ENCODE measurements around the gene ADTRP.
A peak's percentile ranks its signal among the peaks of the same experiment; 100 is the strongest.

The ADTRP gene

DNA sequence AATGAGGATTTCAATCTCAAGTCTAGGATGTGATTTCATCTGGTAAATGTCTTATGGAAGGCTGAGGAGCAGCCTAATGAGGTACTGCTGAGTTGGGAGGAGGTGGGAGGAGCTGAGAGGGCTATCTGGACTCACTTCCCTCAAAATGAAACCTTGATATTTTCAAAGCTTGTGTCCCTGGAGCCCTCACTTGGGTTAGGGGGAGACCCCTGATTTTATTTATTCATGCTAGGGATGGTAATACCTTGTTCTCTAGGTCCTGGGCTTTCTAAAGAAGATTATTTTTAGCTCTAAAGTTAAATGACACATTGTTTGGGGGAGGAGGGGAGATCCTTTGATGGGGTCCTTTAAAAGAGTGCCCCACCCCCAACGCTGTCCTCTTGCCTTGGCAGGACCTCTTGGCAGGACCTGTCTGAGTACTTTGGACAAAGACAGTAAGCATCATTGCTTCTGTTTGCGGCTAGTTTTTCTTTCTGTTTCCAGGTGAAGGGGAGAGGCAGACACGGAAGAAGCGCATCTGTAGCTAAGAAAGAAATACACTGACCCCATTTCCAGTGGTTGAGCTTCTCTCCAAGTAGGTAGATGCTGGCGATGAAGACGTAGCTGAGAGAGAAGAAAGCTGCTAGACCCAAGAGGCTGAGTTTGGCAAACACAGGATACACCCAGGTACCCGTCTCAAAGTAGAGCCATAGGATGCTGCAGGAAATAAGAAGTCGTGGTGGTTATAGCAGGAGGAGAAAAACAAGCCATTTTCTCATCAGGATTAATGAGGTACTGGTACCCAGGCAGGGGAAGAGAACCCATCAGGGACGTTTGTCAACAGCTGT lies 55.6 kb downstream of the ADTRP start:
- no peak for DNase-seq

GRCh38 chr6:11722220-11722619 lies 56.4 kb downstream of the ADTRP start:
- DNase-seq = peak; percentile 35

GRCh38 chr6:11718463-11718862 lies 60.1 kb downstream of the ADTRP start:
- DNase-seq = no peak

- no peak for DNase-seq
Observed at GRCh38 chr6:11718031-11718430, 60.6 kb downstream of the ADTRP start.

DNA sequence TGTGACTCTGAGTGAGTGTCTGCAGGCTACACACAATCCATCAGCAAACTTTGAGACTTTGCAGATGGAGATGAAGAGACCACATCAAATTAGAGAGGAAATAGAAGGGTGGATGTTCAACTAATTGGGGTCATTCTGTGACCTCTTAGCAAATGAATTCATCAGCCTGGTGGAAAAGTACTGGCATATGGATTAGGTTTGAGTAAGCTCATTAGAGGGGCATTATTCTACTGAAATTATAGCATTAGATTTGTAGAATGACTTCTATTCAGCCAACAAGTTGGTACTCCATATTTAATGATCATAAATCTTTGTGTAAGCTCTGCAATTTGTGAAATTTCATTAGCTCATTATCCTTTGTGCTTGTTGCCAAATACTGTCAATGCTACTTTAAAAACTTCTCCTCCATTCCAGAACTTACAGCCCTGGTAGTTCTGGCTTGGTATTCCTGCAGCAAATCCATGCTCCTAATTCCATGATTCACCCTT lies 63.8 kb downstream of the ADTRP start:
- DNase-seq = no peak

DNA sequence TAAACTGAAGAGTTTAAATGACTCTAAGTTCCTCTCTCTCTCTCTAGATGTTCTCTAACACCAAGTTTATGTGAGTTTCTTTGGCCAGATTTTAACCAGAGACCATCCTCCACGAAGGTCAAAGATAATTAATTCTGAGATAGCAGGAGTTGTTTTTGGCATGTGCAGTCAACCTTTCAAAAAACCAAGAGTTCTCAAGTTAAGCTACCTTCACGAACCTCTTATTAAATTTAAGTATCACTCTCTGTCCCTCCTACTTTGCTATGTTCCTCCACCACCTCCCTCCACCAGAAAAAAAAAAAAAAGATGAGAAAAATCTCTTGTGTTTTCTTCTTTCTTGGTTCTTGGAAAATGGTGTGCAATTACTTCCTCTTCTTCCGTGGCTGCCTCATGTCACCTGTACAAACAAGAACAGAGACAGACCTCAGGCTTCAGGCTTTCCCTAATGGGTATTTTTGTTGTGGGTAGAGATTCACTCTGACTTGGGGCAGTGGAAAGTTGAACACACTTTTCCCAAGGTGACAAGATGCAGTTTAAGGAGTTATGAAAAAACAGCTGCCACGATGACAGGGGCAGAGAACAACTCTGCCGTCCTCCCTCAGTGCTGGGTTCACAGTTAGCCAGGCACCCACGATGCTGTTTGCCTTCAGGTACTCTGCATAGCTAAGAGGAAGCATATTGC lies 64.3 kb downstream of the ADTRP start:
- DNase-seq = peak; percentile 58

GRCh38 chr6:11712760-11713159 lies 65.8 kb downstream of the ADTRP start:
- no peak for DNase-seq

DNA sequence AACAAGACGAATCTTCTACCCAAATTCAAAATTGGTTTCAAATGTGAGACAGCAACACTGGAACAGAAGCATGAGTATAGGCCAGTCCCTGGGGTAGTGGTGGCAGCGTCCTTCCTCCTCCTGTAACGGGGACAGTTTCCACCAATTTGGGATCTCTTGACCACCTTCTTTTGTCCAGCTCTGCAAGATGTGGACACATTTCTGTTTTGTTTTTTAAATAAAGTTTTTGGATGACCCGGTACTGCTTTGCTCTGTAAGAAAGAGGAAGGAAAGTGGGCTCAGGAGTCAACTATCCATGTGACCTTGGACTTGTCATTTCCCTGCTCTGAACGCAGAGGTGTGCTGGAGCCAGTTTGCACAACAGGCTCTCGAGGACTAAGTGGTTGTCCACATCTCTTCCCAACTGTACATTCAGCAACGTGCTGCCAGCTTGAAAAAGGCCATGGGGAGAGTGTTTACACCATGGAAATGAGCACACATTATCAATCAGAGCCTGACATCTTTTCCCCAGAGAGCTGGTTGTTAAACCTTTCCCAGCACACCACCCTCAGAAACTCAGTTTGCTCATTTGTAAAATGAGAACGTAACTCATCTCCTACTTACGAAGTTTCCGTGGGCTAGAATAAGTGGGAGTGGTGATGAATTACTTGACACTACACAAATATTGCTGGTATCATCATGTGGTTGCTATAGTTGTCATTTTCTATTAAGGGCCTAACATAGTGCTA lies 66.5 kb downstream of the ADTRP start:
- DNase-seq = no peak

GRCh38 chr6:11711003-11711983 lies 67.3 kb downstream of the ADTRP start:
- peak; percentile 60 for DNase-seq

DNA sequence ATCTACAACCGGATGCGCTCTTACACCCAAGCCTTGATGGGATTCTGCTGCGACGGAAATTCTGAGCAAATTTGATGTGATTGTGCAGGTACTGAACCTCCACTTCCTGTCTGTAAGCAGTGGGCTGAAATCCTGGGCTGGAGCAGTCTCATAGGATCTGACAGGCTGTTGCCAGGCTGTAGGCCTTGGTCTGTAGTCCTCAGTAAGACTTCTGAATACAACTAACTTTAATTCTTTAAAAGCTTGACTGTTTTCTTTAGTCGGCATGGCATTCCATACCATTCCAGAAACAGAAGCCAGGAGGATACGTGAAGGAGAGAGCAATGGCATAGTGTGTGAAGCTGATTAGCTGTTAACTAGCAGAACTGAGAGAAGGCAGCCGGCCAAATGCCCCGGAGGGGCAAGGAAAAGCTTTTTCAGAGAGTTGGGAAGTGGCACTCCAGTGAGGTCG lies 68.3 kb downstream of the ADTRP start:
- peak; percentile 75 for DNase-seq

- no peak for DNase-seq
Observed at GRCh38 chr6:11706171-11706570, 72.4 kb downstream of the ADTRP start.

DNA sequence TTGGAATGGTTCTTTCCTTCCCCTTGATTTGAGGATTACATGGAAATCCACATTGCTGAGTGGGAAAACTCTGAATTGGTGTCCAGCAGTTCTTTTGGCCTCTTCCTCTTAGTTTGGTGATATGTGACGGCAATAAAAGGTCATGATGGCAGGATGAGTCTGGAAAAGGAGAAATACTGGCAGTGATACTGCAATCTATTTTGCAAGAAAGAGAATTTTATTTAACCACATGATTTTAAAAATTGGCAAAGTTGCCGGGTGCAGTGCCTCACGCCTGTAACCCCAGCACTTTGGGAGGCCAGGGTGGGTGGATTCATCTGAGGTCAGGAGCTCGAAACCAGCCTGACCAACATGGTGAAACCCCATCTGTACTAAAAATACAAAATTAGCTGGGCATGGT lies 73.1 kb downstream of the ADTRP start:
- no peak for DNase-seq

- DNase-seq = no peak
Observed at GRCh38 chr6:11705069-11705468, 73.5 kb downstream of the ADTRP start.

DNA sequence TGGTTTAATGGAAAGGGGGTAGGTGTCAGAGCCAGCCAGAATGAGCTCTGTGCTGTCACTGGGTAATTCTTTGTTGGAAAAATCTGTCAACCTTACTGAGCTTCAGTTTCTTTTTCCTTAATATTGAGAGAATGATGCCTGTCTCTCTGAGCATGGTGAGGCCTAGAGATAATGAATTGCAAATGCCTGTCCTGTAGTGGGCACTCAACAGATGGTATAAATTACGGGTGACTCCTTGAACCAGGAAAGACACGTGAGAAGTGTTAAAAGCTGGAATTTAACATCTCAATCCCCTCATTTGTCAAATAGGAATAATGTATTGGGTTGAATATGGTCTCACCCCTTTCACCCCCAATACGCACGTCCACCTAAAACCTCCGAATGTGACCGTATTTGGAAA lies 74.9 kb downstream of the ADTRP start:
- DNase-seq = no peak

DNA sequence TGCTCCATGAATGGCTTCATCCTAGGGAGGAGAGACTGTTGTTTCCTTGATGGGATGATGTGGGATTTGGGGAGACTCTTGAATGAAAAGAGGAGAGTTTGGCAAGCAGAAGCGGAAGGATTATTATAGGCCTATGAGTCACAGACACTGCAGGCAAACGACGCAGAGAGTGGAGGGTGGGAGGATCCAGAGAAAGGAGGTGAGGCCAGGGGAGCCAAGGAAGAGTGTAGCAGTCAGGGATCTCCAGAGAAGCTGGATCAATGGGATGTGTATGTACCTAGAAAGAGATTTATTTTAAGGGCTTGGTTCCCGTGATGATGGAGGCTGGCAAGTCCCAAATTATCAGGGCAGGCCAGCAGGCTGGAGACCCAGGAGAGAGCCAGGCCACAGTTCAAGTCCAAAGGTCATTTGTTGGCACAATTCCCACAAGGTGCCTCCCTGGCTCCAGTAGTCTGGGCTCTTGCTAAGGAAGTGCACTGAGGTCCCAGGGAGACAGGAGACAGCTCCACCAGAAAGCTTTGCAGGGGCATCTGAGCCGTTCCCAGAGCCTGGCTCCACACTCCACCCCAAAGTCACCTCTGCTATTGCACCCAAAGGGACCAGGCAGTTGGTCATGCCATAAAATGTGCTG lies 76.0 kb downstream of the ADTRP start:
- no peak for DNase-seq

DNA sequence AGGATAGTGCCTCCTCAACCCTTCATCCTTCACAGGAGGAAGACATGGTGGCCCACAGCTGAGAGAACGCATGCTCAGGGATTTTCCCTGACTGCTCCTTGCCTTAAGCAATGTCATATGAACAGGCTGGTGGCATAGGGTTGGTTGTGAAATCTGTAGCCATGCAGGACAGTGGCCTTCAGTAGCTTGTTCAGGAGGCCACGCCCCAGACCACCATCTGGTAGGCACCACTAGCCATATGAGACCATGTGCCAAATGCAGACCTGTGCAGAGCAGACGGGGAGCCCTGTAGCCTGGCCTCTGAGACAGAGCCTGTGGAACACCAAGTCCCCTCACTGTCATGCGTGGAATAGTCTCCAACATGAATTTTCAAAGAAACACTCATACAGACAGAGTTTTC lies 76.5 kb downstream of the ADTRP start:
- no peak for DNase-seq

GRCh38 chr6:11701573-11701972 lies 77.0 kb downstream of the ADTRP start:
- DNase-seq = no peak

DNA sequence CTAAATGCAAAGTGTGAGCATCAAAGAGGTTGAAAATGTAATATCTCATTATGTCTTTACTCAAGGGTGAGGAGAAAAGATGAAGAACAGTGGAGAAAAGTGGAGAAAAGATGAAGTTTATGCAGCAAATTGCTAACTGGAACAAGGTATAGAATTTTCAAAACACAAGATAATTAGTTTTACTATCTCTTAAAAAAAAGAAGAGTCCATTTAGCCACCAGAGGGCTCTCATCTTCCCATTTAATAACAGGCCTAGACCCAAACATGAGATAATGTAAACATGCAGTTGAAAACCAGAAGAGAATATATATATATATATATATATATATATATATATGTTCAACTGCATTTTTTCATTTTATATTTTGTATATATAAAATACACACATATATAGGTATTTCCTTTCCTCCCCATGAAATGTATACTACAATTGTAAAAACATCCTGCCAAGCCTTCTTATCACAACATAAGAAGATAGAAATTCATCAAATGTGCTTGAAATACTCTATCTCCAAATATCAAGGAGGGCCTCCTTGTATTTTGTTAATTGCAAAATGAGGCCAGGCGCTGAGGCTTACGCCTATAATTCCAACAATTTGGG lies 78.4 kb downstream of the ADTRP start:
- DNase-seq = peak; percentile 32

DNA sequence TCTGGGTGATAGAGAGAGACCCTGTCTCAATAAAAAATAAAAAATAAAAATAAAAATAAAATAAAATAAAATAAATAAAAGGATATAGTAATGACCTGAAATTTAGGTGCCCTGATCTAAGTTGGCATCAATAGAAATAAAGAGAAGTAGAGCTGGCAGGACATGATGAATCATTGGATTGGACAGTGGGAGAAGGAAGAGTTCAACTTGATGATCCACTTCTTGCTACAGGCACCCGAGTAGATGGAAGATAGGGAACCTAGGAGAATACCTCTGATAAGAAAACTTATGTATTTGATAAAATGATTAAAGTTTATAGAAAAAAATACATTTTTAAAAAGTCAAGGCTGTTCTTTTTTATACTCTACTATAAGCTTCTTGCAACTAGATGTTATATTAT lies 79.0 kb downstream of the ADTRP start:
- no peak for DNase-seq

DNA sequence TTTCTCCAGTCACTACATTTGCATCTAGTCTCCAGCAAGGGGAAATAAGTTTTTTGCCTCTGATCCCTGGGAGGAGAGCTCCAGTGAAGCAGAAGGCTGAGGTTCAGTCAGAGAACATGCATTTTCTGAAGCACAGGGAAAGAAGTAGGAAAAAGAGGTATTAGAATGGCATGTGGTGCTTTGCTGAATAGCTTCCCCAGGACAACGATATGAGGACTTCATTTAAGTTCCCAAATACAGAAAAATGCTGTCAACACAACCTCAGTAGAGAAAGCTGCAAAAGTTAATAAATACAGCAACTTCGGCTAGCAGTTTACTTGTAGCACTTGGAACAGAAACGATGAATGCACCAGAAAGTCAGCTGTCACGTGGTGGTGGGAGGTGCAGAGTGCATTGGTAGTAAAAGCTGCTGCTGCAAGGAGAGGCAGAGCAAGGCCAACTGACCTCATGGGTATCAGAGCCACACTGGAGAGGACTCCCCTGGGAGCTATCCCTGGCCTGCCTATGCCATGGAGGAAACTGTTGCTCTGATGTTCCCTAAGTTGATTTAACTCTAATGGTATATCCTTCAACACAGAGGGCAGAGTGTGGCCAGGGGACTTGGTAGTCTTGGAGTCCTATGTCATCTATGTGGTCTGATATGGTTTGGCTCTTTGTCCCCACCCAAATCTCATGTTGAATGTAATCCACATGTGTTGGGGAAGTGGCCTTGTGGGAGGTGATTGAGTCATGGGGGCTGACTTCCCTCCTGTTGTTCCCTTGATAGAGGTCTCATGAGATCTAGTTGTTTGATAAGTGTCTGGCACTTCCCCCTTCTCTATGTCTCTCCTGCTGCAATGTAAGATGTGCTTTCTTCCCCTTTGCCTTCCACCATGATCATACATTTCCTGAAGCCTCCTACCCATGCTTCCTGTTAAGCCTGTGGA lies 85.9 kb downstream of the ADTRP start:
- DNase-seq = no peak

Data from CD4-positive, alpha-beta T cell treated with Interleukin-17A for 4 hours (primary cell).